Measurements from ENCODE around the gene CXCL17.
A peak's percentile ranks its signal among the peaks of the same experiment; 100 is the strongest.

Gene CXCL17

DNA sequence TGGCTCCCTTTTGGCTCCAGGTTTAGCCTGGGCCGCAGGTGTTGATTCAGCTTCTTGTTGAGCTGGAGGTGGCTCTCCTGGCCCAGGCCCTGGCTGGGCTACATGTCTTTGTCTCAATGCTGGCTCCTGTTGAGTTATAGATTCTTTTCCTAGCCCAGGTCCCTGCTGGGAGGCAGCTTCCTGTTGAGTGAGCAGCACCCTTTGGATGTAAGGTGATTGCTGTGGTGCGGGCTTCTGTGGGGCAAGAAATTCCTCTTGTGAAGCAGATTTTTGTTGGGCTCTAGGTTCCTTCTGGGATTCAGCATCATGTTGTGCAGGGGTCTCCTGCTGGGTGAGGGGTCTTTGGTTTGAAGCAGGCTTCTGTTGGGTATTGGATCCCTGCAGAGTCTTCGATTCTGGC, 16.1 kb downstream of the CXCL17 start:
- DNase-seq (ENCODE audit: low read depth, low spot score) = no peak
- H3K27ac ChIP-seq = no peak overlapping the region

DNA sequence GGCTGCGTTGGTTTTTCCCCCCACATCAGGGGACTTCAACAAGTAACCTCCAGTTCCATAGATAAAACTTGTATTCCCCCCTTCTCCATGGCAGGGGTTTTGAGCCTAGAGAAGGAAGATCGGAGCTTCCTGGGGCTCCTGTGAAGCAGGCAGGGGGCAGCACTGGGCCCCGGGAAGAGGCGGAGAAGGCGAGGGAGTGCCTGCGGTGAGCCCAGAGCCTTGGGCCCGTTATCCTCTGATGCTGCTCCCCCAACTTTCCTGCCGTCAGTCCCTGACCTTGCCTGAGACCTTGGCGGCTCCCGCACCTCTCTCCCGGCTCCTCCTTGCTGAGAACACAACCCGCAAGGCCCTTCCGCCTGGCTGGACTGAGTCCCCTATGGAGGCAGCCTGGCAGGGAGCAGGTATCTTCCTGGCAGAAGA, 18.0 kb downstream of the CXCL17 start:
- H3K27ac ChIP-seq = no peak overlapping the region
- DNase-seq (ENCODE audit: low read depth, low spot score) = no peak

DNA sequence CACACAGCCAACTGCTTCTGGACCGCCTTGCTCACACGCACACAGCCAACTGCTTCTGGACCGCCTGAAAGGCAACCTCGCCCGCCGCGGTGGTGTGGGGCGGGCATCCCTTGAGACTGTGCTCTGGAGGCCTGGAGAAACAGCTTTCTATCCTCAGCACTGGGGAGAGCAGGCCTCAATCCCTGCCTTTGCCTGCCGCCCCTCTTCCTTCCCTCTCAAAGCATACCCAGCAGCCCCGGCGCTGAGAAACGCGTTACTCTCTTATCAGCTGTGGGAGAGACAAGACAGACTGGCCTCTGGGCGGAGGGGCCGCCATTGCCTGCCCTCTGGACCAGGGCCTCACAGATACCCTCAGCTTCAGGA, 18.4 kb downstream of the CXCL17 start:
- no peak for DNase-seq (ENCODE audit: low read depth, low spot score)
- no peak overlapping the region for H3K27ac ChIP-seq

DNA sequence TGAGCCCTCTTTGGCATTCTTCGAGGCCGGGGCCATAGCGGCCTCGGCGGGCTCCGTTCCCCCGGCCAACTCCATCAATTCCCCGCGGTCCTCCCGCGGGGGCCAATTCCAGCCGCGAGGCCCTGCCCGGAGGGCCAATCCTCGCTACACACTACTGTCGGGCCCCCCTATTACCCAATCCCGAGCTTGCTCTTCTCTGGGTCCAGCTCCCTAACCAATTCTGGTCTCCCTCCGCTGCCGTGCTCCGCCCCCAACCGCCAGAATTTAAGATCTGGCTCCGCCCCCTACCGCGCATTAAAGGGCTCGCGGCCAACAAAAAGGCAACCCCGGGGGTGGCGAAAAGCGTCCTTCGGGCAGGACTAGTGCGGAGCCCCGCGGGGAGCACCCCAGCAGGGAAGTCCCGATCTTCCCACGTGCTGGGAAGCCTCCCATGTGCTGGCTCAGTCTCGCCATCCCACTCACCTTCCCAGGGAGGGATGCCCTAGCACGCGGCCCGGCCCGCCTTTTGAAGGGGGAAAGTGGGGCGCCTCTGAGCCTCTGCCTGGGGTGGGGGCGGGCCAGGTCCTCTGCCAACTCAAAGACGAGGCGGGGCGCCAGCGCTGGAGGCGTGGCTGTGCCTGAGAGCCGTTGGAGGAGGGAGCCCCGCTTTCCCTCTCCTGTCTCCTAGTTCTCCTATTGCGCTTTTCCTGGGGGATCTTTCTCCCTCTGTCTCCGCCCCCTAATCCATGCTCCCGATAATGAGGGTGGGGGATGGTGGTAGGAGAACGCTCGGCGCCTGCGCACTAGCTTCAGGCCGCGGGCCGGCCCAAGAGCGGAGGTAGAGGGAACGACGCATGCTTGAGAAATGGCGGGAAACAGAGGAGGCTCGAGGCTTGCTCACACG, 19.0 kb downstream of the CXCL17 start:
- no peak for DNase-seq (ENCODE audit: low read depth, low spot score)
- peak overlapping the region; percentile 97 for H3K27ac ChIP-seq

DNA sequence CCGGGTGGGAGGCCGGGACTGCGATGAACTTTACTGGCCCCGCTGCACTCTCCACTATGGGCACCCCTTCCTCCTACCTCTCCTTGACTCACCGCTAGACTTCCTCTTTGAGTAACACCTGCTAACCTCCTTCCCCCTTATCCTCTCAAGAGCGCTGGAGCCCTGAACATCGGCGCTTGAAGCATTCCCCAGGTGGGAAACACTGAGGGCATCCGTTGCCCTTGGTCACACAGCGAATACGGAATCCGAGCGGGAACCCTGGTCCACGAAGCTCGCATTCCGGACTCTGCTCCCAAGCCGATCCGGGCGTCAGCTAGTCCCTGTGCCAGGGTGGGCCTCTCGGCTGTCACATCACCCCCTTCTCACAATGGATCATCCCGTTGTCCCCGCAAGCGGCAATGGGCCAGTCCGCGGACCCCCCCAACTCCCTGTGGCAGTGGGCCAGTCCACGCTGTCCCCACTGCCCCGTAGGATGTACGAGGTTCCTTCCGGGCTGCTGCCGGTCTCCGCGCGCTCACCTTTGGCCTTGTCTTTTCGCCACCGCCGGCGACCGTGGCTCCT, 19.8 kb downstream of the CXCL17 start:
- DNase-seq (ENCODE audit: low read depth, low spot score) = no peak
- H3K27ac ChIP-seq = peak overlapping the region; percentile 97

DNA sequence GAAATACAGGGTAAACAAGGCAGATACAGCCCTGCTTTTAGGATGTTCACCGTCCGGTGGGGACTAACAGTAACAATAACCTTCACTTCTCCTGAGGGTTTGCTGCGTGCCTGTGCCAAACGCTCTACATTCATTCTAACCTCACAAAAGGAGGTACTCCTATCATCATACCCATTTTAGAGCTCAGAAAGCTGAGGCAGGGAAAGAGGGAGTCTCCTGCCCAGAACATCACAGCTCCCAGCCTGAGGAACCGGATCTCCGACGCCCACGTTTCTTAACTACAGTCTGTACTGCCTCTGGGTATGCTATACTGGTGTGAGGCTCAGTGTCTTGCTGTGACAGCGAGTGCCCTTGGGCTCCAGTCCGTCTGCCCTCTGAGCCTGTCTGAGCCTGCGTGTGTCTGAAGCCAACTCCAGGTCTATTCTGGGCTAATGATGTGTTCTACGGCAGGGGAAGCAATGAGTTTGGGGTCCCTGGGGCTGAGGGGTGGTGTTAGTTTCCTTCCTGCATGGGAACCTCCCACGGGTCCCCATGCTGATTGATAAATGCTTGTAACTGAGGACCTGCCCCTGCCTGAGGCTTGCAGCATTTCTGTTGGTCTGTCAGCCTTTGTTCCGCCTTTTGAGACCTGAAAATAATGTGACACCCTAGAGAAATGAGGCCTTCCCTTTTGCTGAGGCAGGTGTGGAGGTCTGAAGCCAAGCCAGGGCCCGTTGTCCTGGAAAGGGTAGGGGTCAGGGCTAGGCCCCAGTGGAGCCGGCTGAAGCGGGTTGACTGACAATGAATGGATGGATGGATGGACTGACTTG, 20.4 kb downstream of the CXCL17 start:
- no peak for DNase-seq (ENCODE audit: low read depth, low spot score)
- peak overlapping the region; percentile 97 for H3K27ac ChIP-seq

DNA sequence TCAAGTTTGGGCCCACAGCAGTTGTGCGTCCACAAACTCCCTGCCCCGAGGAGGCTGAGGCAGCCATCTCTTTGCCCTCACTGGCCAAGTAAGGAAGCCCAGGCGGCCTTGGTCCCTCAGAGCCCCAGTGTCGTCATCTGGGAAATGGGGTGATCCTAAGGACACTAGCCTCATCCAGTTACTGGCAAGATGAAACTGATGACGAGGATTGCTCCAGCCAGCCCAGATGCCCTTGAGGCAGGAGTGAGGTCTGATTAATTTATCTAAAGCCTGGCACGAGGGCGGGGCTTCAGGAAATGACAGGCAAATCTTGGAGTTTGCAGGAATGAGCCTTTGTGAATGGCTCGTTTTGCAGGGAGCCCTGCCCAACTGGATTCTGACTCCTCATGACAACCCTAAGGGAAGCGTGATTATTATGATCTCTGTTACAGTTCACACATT, 21.1 kb downstream of the CXCL17 start:
- H3K27ac ChIP-seq = peak overlapping the region; percentile 97
- DNase-seq (ENCODE audit: low read depth, low spot score) = peak; percentile 92

DNA sequence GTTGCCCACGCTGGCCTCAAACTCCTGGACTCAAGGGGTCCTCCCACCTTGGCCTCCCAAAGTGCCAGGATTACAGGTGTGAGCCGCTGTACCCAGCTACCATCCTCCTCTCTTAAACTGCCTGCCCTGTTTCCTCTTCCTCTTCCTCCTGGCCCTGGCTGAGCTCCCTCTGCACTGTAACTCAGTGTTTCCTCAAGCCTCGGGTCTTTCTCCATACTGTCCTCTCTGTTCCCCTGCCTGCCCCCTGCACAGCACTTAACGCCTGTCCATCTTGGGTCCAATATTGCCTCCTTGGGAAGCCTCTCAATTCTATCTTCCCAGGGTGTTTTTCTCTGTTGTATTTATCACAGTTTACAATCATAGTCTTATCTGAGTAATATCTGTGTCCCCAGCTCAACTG, 21.6 kb downstream of the CXCL17 start:
- DNase-seq (ENCODE audit: low read depth, low spot score) = no peak
- peak overlapping the region; percentile 97 for H3K27ac ChIP-seq

DNA sequence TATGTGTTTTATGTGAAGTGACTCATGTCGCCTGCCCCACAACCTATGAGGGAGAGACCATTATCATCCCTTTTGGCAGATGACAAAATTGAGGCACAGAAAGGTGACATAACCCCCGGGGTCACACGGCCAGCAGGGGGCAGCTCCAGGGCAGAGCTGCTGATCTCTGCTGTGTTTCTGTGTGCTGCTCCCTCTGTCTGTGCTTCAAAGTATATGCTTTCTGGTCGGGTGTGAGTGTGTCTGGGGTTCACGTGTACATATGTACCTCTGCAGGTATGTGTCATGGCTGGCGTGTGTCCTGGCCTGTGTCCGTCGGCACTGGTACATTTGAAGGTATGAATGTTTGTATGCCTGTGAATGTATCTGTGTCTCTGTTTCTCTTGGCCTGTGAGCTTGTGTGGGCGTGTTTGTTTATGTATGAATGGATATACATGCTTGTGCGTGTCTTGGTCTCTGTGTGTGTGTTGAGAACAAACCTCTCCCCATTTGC, 22.6 kb downstream of the CXCL17 start:
- DNase-seq (ENCODE audit: low read depth, low spot score) = peak; percentile 98
- H3K27ac ChIP-seq = peak overlapping the region; percentile 97

DNA sequence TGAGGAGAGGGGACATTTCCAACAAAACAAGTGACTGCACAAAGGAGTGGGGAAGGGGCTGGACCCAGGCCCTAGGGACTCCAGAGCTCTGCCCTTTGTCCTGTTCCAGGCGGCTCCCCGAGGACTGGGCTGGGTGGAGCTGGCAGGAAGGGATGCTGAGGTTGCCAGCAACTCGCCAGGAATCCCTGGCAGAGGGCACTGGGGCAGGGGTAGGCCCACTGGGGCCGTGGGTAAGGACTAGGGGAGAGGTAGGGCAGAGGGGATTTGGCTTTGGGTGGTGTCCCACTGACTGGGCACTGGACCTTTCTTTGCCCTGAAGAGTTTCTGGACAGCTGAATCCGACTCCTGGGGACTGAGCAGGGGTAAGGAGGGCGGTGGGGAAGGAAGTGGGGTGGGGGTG, 23.4 kb downstream of the CXCL17 start:
- peak overlapping the region; percentile 97 for H3K27ac ChIP-seq
- DNase-seq (ENCODE audit: low read depth, low spot score) = no peak

DNA sequence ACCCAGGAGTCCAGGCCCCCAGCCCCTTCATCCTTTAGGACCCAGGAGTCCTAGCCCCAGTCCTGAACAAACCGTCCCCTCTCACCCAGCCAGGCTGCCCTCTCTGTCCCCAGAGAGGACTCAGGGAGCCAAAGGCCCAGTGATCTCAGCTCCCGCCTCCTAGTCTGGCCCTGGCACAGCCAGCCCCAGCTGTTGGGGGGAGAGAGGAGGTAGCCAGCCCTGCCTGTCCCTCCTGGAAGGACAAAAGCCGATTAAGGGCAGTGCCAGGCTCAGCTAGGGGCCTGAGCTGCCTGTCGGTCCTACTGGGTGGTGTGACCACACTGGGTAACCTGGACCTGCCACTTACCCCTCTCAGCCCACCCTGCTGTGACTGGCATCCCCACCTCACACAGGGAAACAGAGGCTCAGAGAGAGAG, 30.1 kb downstream of the CXCL17 start:
- DNase-seq (ENCODE audit: low read depth, low spot score) = no peak
- no peak overlapping the region for H3K27ac ChIP-seq

DNA sequence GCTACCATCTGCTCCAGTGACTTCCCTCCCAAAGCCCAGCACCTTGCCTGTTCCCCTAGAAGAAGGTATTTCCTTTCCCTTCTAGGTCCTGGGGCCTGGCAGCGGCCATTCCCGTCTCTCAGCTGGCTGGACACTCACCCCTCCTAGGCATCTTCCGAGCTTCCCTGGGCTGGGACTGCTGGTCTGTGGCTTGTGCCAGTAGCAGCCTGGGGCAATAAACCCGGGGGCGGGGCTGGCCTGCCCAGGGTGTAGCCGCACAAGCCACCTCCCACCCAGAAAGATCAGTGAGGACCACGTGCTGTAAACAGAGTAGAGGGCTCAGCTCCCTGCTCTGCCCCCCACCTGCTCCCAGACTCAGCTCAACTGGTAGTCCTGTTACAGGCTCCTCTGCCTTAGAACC, 30.5 kb downstream of the CXCL17 start:
- H3K27ac ChIP-seq = no peak overlapping the region
- DNase-seq (ENCODE audit: low read depth, low spot score) = no peak

DNA sequence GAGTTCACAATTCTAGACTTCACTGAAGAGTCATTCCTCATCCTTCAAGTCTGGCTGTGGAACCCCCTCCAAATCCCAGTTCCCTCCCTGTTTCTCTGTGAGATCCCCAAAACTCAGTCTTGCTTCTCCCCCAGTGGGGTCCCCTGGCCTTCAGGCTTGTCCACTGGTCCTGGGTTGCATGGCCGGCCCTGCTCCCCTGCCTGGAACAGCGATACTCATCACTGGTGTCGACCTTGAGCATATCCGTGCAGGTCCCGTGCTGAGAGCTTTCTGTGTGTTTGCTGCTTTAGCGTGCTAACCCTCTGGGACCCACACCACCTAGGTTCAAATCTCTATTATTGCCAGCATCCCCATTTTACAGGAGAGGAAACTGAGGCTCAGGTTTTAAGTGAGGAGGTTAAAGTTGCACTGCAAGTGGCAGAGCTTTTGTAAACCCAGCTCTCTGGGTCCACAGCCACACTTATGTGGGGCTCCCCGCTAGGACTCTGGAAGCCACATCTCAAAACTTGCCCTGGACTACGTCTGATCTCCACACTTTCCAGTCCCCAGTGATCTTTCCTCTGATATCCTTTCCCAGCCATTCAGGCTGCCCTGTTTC, 31.1 kb downstream of the CXCL17 start:
- no peak overlapping the region for H3K27ac ChIP-seq
- DNase-seq (ENCODE audit: low read depth, low spot score) = no peak

DNA sequence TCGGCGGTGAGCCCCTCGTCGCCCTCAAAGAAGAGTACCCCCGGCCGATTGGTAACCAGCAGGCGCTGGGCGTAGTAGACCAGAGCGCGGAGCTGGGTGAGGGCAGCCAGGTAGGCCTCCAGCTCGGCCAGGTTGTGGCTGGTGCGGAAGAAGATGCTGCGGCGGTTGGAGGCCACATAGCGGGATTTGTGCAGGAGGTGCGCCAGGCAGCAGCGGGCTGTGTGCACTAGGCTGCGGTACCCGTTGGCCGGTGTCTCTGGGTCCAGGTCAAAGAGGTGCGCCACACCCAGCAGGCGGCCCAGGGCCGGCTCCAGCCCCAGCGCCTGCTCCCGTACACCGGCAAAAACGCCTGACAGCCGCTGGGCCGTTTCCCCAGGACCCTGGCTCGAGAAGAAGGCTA, 32.4 kb downstream of the CXCL17 start:
- DNase-seq (ENCODE audit: low read depth, low spot score) = no peak
- H3K27ac ChIP-seq = no peak overlapping the region

DNA sequence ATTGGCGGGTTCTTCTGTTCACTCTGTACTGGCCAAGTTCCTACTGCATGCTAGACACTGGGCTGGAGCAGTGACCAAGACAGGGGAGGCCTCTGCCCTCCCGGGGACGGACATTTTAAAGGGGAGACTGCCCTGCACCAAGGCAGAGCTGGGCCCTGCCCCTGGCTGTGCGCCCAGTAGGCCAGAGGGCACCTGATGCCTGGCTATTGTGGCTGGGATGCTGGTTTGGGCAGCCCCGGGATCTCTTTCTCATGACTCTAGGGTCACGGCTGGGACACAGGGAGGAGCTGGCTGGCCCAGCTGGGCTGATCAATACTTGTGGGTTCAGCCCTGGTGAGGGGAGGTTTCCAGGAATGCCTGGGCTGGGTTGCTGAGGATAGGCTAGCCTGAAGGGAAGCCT, 33.3 kb downstream of the CXCL17 start:
- no peak overlapping the region for H3K27ac ChIP-seq
- no peak for DNase-seq (ENCODE audit: low read depth, low spot score)

DNA sequence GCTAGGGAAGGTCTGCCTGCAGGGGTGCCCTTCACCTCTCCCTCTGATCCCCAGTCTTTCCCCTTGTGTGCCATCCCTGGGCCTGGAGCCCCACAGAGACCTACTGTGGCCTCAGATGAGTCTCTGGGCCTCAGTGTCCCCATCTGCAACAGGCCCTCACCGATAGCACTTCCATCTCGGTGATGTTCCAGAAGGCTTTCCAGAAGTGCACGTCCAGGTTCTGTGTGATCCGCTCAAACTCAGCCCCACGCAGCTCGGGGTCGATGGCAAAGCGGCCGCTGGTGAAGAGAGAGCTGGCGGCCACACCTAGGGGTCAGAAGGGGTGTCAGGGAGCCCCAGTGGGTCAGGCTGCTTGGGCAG, 35.0 kb downstream of the CXCL17 start:
- H3K27ac ChIP-seq = no peak overlapping the region
- no peak for DNase-seq (ENCODE audit: low read depth, low spot score)

DNA sequence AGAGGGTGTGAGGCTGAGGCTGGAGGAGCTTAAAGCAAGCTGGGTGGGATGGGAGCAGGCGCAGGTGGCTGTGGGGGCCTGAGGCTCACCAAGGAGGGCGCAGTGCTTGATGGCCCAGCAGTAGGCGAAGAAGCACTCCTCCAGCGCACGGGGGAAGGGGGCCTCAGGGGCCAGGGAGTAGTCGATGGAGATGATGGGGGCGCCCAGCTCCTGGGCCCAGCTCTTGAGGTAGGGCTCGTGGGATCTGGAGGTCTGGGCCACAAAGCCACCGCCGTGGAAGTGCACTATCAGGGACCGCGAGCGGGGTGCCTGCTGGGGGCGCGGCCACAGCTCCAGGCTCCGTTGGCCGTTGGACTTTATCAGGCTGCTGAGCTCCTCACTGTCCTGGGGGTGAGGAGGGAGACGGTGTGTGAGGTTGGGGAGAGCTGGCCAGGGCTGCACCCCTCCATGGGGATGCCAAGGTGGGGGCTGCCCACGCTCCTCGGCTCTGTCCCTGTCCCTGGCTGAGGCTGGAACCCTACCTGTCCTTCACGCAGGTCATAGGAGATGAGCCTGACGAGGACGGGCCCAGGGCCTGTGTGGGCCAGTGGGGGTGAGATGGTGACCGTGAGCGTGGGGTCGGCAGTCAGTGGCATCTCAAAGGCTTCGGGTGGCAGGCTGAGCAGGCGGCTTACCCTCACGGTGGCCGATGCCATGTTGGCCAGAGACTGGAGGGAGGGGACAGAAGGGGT, 35.5 kb downstream of the CXCL17 start:
- DNase-seq (ENCODE audit: low read depth, low spot score) = no peak

DNA sequence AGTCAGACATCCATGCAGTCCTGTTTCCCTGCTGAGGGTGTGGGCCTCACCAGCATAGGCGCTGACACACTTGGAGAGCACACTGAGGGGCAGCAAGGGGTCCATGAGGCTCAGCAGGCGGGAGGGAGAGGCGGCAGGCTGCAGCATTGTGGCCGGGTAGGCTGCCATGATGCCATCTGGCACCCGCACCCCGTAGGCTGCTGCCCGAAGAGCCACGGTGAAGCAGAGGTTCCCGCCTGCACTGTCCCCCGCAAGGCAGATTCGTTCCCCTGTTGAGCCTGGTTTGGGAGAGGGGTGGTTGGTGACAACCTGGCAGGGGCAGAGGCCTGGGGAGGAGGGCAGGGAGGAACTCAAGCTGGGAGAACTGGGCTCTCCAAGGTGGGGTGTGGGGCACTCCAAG, 36.6 kb downstream of the CXCL17 start:
- H3K27ac ChIP-seq = no peak overlapping the region
- DNase-seq (ENCODE audit: low read depth, low spot score) = no peak

More for the DNA sequence above, 35.5 kb downstream of the CXCL17 start:
- H3K27ac ChIP-seq = no peak overlapping the region

DNA sequence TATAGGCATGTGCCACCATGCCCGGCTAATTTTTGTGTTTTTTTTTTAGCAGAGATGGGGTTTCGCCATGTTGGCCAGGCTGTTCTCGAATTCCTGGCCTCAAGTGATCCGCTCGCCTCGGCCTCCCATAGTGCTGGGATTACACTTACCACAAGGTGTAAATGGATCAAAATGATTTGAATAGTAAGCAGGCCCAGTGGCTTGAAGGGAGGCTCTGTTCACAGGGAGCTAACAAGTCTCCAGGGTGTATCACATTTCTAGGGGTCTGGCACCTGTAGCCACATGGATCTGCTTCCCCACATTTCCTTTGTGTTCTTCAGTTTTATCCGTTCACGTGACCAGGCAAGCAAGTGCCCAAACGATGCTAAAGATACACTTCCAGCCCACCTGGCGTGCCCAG, 39.2 kb downstream of the CXCL17 start:
- DNase-seq (ENCODE audit: low read depth, low spot score) = no peak
- no peak overlapping the region for H3K27ac ChIP-seq

All from epithelial cell of prostate (primary cell).